Measurements from ENCODE around the gene CCDC40.

CCDC40 gene

DNA sequence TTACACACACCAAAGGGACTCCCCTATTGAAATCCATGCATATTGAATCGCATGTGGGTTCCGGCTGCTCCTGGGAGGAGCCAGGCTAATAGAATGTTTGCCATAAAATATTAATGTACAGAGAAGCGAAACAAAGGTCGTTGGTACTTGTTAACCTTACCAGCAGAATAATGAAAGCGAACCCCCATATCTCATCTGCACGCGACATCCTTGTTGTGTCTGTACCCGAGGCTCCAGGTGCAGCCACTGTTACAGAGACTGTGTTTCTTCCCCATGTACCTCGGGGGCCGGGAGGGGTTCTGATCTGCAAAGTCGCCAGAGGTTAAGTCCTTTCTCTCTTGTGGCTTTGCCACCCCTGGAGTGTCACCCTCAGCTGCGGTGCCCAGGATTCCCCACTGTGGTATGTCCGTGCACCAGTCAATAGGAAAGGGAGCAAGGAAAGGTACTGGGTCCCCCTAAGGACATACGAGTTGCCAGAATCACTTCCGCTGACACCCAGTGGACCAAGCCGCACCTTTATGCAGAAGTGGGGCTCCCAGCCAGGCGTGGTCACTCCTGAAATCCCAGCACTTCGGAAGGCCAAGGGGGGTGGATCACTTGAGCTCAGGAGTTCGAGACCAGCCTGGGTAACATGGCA is 67.1 kb downstream of the CCDC40 start:
- no peaks in the 10 kb centered on the region for H3K9me3 ChIP-seq (replicated peaks; ENCODE audit: low read length)
- no peaks in the 10 kb centered on the region for H3K36me3 ChIP-seq (ENCODE audit: insufficient read depth, low read length)
- H3K4me3 ChIP-seq (ENCODE audit: low read length): no peak overlapping the region
- peaks cover 9% of the 10 kb centered on the region for H3K4me1 ChIP-seq (ENCODE audit: control insufficient read depth, insufficient read depth, low read length)
- H3K4me2 ChIP-seq (ENCODE audit: low read length): no peak overlapping the region
- H3K9ac ChIP-seq (ENCODE audit: low read depth, low read length): no peak overlapping the region
- H3K27me3 ChIP-seq (ENCODE audit: control insufficient read depth, insufficient read depth, low read length): peaks cover 10% of the 10 kb centered on the region

DNA sequence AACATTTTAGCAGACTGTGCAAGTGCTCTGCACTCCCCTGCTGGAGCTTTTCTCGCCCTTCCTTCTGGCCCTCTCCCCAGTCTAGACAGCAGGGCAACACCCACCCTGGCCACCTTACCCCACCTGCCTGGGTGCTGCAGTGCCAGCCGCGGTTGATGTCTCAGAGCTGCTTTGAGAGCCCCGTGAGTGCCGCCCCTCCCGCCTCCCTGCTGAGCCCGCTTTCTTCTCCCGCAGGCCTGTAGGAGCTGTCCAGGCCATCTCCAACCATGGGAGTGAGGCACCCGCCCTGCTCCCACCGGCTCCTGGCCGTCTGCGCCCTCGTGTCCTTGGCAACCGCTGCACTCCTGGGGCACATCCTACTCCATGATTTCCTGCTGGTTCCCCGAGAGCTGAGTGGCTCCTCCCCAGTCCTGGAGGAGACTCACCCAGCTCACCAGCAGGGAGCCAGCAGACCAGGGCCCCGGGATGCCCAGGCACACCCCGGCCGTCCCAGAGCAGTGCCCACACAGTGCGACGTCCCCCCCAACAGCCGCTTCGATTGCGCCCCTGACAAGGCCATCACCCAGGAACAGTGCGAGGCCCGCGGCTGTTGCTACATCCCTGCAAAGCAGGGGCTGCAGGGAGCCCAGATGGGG is 68.0 kb downstream of the CCDC40 start:
- Histone ChIP-seq H3K36me3 (ENCODE audit: insufficient read depth, low read length) (no peaks in the 10 kb centered on the region), H3K4me2 (ENCODE audit: low read length) (no peak overlapping the region), H3K9ac (ENCODE audit: low read depth, low read length) (no peak overlapping the region), H3K4me3 (ENCODE audit: low read length) (no peak overlapping the region), H3K4me1 (ENCODE audit: control insufficient read depth, insufficient read depth, low read length) (peaks cover 9% of the 10 kb centered on the region), H3K27me3 (ENCODE audit: control insufficient read depth, insufficient read depth, low read length) (peaks cover 10% of the 10 kb centered on the region), H3K9me3 (replicated peaks; ENCODE audit: low read length) (no peaks in the 10 kb centered on the region)

DNA sequence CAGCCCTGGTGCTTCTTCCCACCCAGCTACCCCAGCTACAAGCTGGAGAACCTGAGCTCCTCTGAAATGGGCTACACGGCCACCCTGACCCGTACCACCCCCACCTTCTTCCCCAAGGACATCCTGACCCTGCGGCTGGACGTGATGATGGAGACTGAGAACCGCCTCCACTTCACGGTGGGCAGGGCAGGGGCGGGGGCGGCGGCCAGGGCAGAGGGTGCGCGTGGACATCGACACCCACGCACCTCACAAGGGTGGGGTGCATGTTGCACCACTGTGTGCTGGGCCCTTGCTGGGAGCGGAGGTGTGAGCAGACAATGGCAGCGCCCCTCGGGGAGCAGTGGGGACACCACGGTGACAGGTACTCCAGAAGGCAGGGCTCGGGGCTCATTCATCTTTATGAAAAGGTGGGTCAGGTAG is 68.5 kb downstream of the CCDC40 start:
- no peak overlapping the region for H3K4me3 ChIP-seq (ENCODE audit: low read length)
- H3K27me3 ChIP-seq (ENCODE audit: control insufficient read depth, insufficient read depth, low read length): peaks cover 10% of the 10 kb centered on the region
- H3K4me2 ChIP-seq (ENCODE audit: low read length): no peak overlapping the region
- H3K9ac ChIP-seq (ENCODE audit: low read depth, low read length): no peak overlapping the region
- peaks cover 9% of the 10 kb centered on the region for H3K4me1 ChIP-seq (ENCODE audit: control insufficient read depth, insufficient read depth, low read length)
- H3K36me3 ChIP-seq (ENCODE audit: insufficient read depth, low read length): no peaks in the 10 kb centered on the region
- no peaks in the 10 kb centered on the region for H3K9me3 ChIP-seq (replicated peaks; ENCODE audit: low read length)

DNA sequence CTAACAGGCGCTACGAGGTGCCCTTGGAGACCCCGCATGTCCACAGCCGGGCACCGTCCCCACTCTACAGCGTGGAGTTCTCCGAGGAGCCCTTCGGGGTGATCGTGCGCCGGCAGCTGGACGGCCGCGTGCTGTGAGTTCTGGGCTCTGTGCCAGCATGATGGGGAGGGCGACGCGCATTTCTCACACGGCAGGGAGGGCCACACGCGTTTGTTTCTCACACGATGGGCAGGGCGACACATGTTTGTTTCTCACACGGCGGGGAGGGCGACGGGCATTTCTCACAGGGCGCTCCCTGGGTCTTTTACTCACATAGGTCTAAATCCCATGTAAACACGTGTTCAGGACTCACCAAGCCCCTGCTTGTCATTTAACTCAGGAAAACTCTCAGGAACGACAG is 69.3 kb downstream of the CCDC40 start:
- peaks cover 10% of the 10 kb centered on the region for H3K27me3 ChIP-seq (ENCODE audit: control insufficient read depth, insufficient read depth, low read length)
- H3K36me3 ChIP-seq (ENCODE audit: insufficient read depth, low read length): no peaks in the 10 kb centered on the region
- no peak overlapping the region for H3K4me3 ChIP-seq (ENCODE audit: low read length)
- no peak overlapping the region for H3K9ac ChIP-seq (ENCODE audit: low read depth, low read length)
- peaks cover 7% of the 10 kb centered on the region for H3K4me1 ChIP-seq (ENCODE audit: control insufficient read depth, insufficient read depth, low read length)
- H3K4me2 ChIP-seq (ENCODE audit: low read length): peak overlapping the region; percentile 19
- H3K9me3 ChIP-seq (replicated peaks; ENCODE audit: low read length): no peaks in the 10 kb centered on the region

DNA sequence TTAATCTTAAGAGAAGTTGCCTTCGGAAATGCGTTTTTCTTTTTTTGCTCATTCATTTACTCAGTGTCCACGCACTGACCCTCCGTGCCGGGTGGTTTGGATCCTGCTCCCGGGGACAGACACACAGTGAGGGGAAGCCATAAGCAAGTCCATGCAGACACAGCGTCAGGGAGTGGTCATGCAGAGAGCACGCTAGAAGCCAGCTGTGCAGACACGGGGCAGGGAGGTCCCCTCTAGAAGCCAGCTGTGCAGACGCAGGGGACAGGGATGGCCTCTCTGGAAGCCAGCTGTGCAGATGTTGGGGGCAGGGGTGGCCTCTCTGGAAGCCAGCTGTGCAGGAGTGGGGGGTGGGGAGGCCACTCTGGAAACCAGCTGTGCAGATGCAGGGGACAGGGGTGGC is 69.7 kb downstream of the CCDC40 start:
- Histone ChIP-seq H3K4me2 (ENCODE audit: low read length) (no peak overlapping the region), H3K9me3 (replicated peaks; ENCODE audit: low read length) (no peaks in the 10 kb centered on the region), H3K27me3 (ENCODE audit: control insufficient read depth, insufficient read depth, low read length) (peaks cover 10% of the 10 kb centered on the region), H3K36me3 (ENCODE audit: insufficient read depth, low read length) (no peaks in the 10 kb centered on the region), H3K9ac (ENCODE audit: low read depth, low read length) (no peak overlapping the region), H3K4me3 (ENCODE audit: low read length) (no peak overlapping the region), H3K4me1 (ENCODE audit: control insufficient read depth, insufficient read depth, low read length) (peaks cover 6% of the 10 kb centered on the region)

DNA sequence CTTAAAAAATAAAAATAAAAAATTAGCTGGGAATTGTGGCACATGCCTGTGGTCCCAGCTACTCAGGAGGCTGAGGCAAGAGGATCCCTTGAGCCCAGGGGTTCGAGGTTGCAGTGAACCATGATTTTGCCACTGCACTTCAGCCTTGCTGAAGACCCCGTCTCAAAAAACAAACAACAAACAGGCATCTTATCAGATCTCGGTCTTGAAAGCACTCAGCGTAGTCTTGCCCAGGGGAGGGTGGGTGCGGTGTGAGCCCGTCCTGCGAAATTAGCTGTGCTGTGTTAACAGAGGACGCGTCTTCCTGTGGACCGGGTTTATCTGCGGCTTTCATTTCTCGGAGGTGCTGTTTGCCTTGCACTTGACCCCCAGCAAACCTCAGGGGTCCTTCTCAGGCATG is 70.3 kb downstream of the CCDC40 start:
- H3K4me3 ChIP-seq (ENCODE audit: low read length): no peak overlapping the region
- H3K9ac ChIP-seq (ENCODE audit: low read depth, low read length): no peak overlapping the region
- H3K9me3 ChIP-seq (replicated peaks; ENCODE audit: low read length): no peaks in the 10 kb centered on the region
- no peaks in the 10 kb centered on the region for H3K36me3 ChIP-seq (ENCODE audit: insufficient read depth, low read length)
- H3K4me2 ChIP-seq (ENCODE audit: low read length): no peak overlapping the region
- H3K4me1 ChIP-seq (ENCODE audit: control insufficient read depth, insufficient read depth, low read length): peaks cover 6% of the 10 kb centered on the region
- H3K27me3 ChIP-seq (ENCODE audit: control insufficient read depth, insufficient read depth, low read length): peaks cover 10% of the 10 kb centered on the region

DNA sequence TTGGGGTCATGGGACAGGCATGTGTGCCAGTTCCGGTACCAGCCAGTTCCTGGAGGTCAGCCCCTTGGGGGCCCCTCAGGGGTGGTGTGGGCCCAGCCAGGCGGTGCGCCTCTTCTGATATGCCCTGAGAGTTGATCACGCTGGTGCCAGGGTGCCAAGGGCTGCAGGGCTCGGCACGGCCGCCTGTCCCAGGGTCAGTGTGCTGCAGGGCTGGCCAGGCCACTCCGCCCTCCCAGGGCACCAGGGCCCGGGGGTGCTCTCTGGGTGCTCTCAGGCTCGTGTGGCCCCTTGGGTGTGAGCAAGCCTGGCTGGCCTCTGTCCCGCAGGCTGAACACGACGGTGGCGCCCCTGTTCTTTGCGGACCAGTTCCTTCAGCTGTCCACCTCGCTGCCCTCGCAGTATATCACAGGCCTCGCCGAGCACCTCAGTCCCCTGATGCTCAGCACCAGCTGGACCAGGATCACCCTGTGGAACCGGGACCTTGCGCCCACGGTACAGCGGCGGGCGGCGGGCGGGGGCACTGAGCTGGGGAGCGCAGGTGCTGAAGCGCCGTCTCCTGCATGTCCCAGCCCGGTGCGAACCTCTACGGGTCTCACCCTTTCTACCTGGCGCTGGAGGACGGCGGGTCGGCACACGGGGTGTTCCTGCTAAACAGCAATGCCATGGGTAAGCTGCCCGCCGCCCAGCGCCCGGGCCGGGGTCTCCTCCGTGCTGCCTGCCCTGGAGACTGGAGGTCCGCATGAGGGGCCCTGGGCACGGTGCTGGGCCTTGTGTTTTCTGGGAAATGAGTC is 71.0 kb downstream of the CCDC40 start:
- Histone ChIP-seq H3K27me3 (ENCODE audit: control insufficient read depth, insufficient read depth, low read length) (peaks cover 10% of the 10 kb centered on the region), H3K9me3 (replicated peaks; ENCODE audit: low read length) (no peaks in the 10 kb centered on the region), H3K4me2 (ENCODE audit: low read length) (no peak overlapping the region), H3K4me1 (ENCODE audit: control insufficient read depth, insufficient read depth, low read length) (peaks cover under 1% of the 10 kb centered on the region), H3K9ac (ENCODE audit: low read depth, low read length) (no peak overlapping the region), H3K36me3 (ENCODE audit: insufficient read depth, low read length) (no peaks in the 10 kb centered on the region), H3K4me3 (ENCODE audit: low read length) (no peak overlapping the region)

DNA sequence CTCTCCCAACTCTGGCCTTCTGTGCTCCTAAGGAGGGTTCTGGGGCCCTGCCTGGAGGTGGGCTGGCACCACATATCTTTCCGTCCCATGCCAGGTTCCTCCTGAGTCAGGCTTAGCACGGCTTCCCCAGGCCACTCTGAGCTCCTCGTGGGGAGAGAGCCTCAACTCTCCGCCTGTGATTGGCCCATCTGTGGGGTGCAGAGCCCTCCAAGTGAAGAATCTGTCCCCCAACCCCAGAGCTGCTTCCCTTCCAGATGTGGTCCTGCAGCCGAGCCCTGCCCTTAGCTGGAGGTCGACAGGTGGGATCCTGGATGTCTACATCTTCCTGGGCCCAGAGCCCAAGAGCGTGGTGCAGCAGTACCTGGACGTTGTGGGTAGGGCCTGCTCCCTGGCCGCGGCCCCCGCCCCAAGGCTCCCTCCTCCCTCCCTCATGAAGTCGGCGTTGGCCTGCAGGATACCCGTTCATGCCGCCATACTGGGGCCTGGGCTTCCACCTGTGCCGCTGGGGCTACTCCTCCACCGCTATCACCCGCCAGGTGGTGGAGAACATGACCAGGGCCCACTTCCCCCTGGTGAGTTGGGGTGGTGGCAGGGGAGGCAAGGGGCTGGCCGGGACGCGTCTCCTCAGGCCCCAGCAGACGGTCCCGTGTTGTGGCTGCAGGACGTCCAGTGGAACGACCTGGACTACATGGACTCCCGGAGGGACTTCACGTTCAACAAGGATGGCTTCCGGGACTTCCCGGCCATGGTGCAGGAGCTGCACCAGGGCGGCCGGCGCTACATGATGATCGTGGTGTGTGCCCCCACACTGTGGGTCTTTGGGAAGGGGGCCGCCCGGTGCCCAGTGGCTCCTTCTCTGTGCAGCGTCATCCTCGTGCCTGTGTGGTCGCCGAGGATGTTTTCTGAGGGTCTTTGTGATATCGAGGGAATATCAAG is 71.9 kb downstream of the CCDC40 start:
- Histone ChIP-seq H3K9ac (ENCODE audit: low read depth, low read length) (no peak overlapping the region), H3K36me3 (ENCODE audit: insufficient read depth, low read length) (no peaks in the 10 kb centered on the region), H3K4me2 (ENCODE audit: low read length) (no peak overlapping the region), H3K27me3 (ENCODE audit: control insufficient read depth, insufficient read depth, low read length) (peaks cover 10% of the 10 kb centered on the region), H3K4me3 (ENCODE audit: low read length) (no peak overlapping the region), H3K4me1 (ENCODE audit: control insufficient read depth, insufficient read depth, low read length) (no peaks in the 10 kb centered on the region), H3K9me3 (replicated peaks; ENCODE audit: low read length) (no peaks in the 10 kb centered on the region)

DNA sequence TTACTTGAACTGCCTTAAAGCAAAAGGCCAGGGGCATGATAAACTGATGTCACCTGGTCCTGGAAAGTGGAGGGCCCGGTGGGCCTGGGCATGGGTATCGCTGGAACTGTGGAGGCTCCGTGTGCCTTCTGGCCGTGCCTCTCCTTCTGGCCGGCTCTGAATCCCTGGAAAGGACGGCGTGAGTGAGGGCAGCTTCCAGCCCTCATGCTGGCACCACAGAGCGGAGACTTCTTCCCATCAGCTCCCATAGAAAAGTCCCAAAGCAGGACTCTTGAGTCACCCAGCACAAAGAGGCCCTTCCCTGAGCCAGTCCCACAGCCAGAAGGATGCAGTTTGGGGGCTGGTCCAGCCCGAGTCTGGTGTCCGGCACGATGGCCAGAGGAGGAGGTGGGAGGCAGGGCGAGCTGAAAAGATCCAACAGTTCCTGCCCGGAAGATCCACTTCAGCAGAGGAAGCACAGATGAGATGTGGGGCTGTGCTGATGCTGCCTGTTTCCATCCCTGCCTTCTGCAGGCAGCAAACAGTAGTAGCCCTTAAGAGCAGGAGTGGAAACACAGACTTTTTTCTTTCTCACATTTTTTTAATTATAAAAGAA is 72.7 kb downstream of the CCDC40 start:
- no peaks in the 10 kb centered on the region for H3K36me3 ChIP-seq (ENCODE audit: insufficient read depth, low read length)
- no peaks in the 10 kb centered on the region for H3K4me1 ChIP-seq (ENCODE audit: control insufficient read depth, insufficient read depth, low read length)
- no peak overlapping the region for H3K4me3 ChIP-seq (ENCODE audit: low read length)
- H3K9ac ChIP-seq (ENCODE audit: low read depth, low read length): no peak overlapping the region
- H3K27me3 ChIP-seq (ENCODE audit: control insufficient read depth, insufficient read depth, low read length): peaks cover 10% of the 10 kb centered on the region
- no peaks in the 10 kb centered on the region for H3K9me3 ChIP-seq (replicated peaks; ENCODE audit: low read length)
- H3K4me2 ChIP-seq (ENCODE audit: low read length): no peak overlapping the region

DNA sequence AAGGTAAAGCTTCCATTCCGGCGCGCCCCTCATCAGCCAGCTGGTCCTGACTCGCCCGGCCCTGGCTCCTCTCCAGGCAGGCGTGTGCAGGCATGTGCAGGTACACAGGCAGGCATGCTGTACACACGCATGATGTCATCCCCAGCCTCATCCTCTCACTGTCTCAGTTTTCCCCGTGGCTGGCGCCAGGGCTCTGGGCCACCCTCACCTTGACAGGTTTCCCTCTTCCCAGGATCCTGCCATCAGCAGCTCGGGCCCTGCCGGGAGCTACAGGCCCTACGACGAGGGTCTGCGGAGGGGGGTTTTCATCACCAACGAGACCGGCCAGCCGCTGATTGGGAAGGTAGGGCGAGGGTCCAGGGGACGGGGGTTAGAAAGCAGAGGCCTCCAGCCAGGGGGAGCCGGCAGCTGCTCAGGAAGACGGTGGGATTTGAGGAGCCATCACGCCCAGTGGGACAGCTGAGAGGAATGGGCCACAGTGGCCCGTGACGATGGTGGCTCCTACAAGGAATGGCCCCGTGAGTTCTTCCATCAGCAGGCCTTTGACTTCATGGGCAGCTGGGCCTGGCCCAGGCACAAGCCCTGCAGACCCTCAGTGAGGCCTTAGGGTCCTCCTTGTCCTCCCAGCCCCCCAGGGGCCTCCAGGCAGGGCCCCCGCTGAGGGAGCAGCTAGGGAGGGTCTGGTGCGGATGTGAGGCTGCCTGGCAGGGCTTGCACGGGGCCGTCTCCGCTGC is 73.4 kb downstream of the CCDC40 start:
- no peaks in the 10 kb centered on the region for H3K9me3 ChIP-seq (replicated peaks; ENCODE audit: low read length)
- H3K4me2 ChIP-seq (ENCODE audit: low read length): no peak overlapping the region
- no peaks in the 10 kb centered on the region for H3K4me1 ChIP-seq (ENCODE audit: control insufficient read depth, insufficient read depth, low read length)
- H3K9ac ChIP-seq (ENCODE audit: low read depth, low read length): no peak overlapping the region
- no peak overlapping the region for H3K4me3 ChIP-seq (ENCODE audit: low read length)
- H3K27me3 ChIP-seq (ENCODE audit: control insufficient read depth, insufficient read depth, low read length): peaks cover 10% of the 10 kb centered on the region
- no peaks in the 10 kb centered on the region for H3K36me3 ChIP-seq (ENCODE audit: insufficient read depth, low read length)
